Uterus (tissue), 4 donors: ENCODE measurements around the gene OSBP. TPM values are rescaled to one million over a fixed set of nuclear protein-coding genes. Genes with fewer than 3 reads are reported as not detected.

ENCODE experiments used
- DNase-seq, 2 donors: peaks; one replicate each; pipeline ENCODE4 v3.0.0-alpha.2; 2019 to 2020
- H3K27ac ChIP-seq, 2 donors: fragments of 200-600 bp; sonication (generic); 1 replicate in 1 of 2; 2 replicates in 1 of 2; pipeline ENCODE4 v1.5.1; 2016 to 2018
- H3K27me3 ChIP-seq, 2 donors: fragments of 200-600 bp; sonication (generic); one replicate each; pipeline ENCODE4 v1.5.1; 2018 to 2019; ENCODE audit warnings: control low read depth in 1 of 2
- H3K36me3 ChIP-seq, 2 donors: fragments of 200-600 bp; sonication (generic); one replicate each; pipeline ENCODE4 v1.5.1; 2019; ENCODE audit warnings: control low read depth in 1 of 2
- H3K4me1 ChIP-seq, 2 donors: fragments of 200-600 bp; sonication (generic); one replicate each; pipeline ENCODE4 v1.5.1; 2018 to 2019; ENCODE audit warnings: control low read depth in 1 of 2
- H3K4me3 ChIP-seq, 2 donors: fragments of 200-600 bp; sonication (generic); 1 replicate in 1 of 2; 2 replicates in 1 of 2; pipeline ENCODE4 v1.5.1; 2018 to 2019; ENCODE audit warnings: mild to moderate bottlenecking in 1 of 2
- H3K9me3 ChIP-seq, 2 donors: fragments of 200-600 bp; sonication (generic); one replicate each; pipeline ENCODE4 v1.5.1; 2019; ENCODE audit warnings: control low read depth in 1 of 2
- POLR2A ChIP-seq, 2 donors: fragments of 450-650 bp; IDR thresholded peaks; one replicate each; pipeline ENCODE4 v1.6.1; 2016; ENCODE audit warnings: antibody characterized with exemption in 2 of 2, mild to moderate bottlenecking in 1 of 2, moderate library complexity in 1 of 2
- intact Hi-C: fragments of 100-400 bp; cut with DNase I; formaldehyde crosslinking; loops from one replicate; pipeline ENCODE4 v1.15.1; 2023; ENCODE audit warnings: low total_unique reads
- total RNA-seq, 4 donors: library from RNA; depleted of rRNA in 3 of 4; stranded (reverse); fragments of >200 nt in 3 of 4; gene quantifications; one replicate each; pipeline versions ENCODE4 v1.1.0 to v1.2.4, GENCODE V29; 2014 to 2023
- TF ChIP-seq, protein P1 (sequence below), 4 experiments: fragments of 200-600 bp in 2 of 4; fragments of 450-650 bp in 2 of 4; sonication (generic) in 2 of 4; IDR thresholded peaks; one replicate each; pipeline ENCODE4 v1.5.1; 2016 to 2019; ENCODE audit warnings: antibody characterized with exemption in 4 of 4, mild to moderate bottlenecking in 2 of 4, moderate library complexity in 1 of 4
- donor health status: DM: yes; HTN: yes; CAD: no.

The OSBP gene
- total RNA-seq, 4 donors from 2014 or later = 27.4 to 51.0 (median 41.9) TPM

DNA sequence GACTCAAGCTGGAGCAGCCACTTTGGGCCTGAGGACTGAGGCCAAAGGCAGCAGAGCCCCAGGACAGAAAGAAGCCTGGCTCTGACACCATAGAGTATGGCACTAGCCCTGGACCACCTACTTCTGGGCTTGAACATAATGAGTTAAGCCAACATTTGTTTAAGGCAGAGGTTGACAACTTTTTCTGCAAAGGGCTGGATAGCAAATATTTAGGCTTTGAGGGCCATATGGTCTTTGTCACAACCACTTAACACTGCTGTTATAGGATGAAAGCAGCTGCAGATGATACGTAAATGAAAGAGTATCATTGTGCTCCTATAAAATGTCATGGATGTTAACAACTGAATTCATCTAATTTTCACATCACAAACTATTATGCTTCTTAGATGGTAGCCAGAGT lies 16.6 kb downstream of the OSBP start:
- TF ChIP-seq, protein P1, sequence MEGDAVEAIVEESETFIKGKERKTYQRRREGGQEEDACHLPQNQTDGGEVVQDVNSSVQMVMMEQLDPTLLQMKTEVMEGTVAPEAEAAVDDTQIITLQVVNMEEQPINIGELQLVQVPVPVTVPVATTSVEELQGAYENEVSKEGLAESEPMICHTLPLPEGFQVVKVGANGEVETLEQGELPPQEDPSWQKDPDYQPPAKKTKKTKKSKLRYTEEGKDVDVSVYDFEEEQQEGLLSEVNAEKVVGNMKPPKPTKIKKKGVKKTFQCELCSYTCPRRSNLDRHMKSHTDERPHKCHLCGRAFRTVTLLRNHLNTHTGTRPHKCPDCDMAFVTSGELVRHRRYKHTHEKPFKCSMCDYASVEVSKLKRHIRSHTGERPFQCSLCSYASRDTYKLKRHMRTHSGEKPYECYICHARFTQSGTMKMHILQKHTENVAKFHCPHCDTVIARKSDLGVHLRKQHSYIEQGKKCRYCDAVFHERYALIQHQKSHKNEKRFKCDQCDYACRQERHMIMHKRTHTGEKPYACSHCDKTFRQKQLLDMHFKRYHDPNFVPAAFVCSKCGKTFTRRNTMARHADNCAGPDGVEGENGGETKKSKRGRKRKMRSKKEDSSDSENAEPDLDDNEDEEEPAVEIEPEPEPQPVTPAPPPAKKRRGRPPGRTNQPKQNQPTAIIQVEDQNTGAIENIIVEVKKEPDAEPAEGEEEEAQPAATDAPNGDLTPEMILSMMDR (IDR thresholded peaks at IDR 0.05) = no peak
- TF ChIP-seq POLR2A (IDR thresholded peaks at IDR 0.05) = no peak
- intact Hi-C loops = no loop called here
- Histone ChIP-seq H3K4me1 (no peaks in the 10 kb centered on the region), H3K27me3 (no peaks in the 10 kb centered on the region), H3K4me3 (no peak overlapping the region), H3K36me3 (no peaks in the 10 kb centered on the region), H3K9me3 (no peaks in the 10 kb centered on the region), H3K27ac (no peak overlapping the region)
- DNase-seq = no peak

DNA sequence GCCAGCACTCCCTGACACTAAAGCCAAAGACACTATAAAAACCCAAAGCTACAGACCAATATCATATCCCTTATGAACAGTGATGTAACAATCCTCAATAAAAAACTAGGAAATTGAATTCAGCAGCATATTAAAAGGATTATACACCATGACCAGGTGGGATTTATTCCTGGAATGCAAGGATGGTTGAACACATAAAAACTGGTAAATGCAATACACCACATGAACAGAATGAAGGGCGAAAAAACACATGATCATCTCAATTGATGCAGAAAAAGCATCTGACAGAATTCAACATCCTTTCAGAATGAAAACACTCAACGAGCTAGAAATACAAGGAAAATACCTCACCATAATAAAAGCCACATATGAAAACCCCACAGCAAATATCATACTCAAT lies 31.3 kb downstream of the OSBP start:
- Histone ChIP-seq H3K27me3 (no peaks in the 10 kb centered on the region), H3K4me3 (no peak overlapping the region), H3K36me3 (no peaks in the 10 kb centered on the region), H3K4me1 (no peaks in the 10 kb centered on the region), H3K9me3 (no peaks in the 10 kb centered on the region), H3K27ac (no peak overlapping the region)
- intact Hi-C loops = no loop called here
- no peak for DNase-seq
- no peak for TF ChIP-seq POLR2A (IDR thresholded peaks at IDR 0.05)
- TF ChIP-seq, protein P1 (IDR thresholded peaks at IDR 0.05) = no peak

DNA sequence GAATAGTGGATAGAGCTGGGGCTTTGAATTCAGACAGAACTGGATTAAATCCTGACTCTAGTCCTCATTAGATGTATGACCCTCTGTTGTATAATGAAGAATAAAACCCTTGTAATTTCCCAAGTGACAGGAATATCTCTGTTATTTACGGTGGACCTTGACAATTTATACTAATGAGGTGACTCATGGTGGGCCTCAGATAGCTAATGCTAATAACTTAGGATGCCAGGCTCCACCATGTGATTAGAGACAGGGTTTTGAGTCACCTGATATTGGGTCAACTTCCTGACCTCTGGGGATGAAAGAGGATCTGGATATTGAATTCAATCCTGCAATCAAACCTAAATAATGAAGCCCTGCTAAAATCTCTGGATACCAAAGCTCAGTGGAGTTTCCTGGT lies 33.6 kb downstream of the OSBP start:
- H3K27me3 ChIP-seq = no peaks in the 10 kb centered on the region
- intact Hi-C loops = no loop called here
- no peaks in the 10 kb centered on the region for H3K9me3 ChIP-seq
- TF ChIP-seq, protein P1 (IDR thresholded peaks at IDR 0.05) = no peak
- TF ChIP-seq POLR2A (IDR thresholded peaks at IDR 0.05) = no peak
- H3K4me1 ChIP-seq = no peaks in the 10 kb centered on the region
- no peak overlapping the region for H3K27ac ChIP-seq
- H3K4me3 ChIP-seq = no peak overlapping the region
- H3K36me3 ChIP-seq = no peaks in the 10 kb centered on the region
- no peak for DNase-seq

DNA sequence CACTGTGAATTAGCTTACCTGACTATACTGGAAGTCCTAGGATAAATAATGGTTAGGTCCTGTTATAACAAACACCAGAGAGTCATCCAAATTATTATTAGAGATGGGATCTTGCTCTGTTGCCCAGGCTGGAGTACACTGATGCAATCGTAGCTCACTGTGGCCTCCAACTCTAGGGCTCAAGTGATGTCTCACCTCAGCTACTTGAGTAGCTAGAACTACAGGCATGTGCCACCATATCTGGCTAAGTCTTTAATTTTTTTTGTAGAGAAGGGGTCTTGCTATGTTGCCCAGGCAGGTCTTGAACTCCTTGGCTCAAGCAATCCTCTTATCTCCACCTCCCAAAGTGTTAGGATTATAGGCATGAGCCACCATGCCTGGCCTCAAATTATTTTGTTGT lies 37.2 kb downstream of the OSBP start:
- Histone ChIP-seq H3K36me3 (no peaks in the 10 kb centered on the region), H3K4me3 (no peak overlapping the region), H3K9me3 (no peaks in the 10 kb centered on the region), H3K4me1 (no peaks in the 10 kb centered on the region), H3K27me3 (no peaks in the 10 kb centered on the region), H3K27ac (no peak overlapping the region)
- no peak for DNase-seq
- intact Hi-C loops = no loop called here
- TF ChIP-seq, protein P1 (IDR thresholded peaks at IDR 0.05) = no peak
- no peak for TF ChIP-seq POLR2A (IDR thresholded peaks at IDR 0.05)

DNA sequence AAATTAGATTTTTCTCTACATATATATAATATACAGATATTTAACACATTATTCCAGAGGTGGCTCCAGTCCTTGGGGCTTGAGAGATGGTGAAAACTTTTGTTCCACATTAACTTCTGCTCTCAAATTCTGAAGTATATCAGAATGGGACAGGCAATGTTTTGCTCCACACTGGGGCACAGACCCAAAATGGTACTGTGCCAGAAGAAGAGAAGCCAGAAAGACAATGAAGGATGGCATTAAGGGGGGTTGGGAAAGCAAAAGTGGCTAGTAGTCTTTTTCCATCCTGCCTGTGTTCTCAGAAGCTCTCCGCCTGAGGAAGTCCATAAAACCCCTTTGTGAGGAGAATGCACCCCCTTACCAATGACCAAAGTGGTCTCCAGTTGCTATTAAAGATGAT lies 40.1 kb downstream of the OSBP start:
- Histone ChIP-seq H3K27ac (peak overlapping the region; percentile 52 to 74), H3K4me3 (no peak overlapping the region), H3K4me1 (no peaks in the 10 kb centered on the region), H3K9me3 (no peaks in the 10 kb centered on the region), H3K36me3 (no peaks in the 10 kb centered on the region), H3K27me3 (no peaks in the 10 kb centered on the region)
- TF ChIP-seq POLR2A (IDR thresholded peaks at IDR 0.05) = no peak
- TF ChIP-seq, protein P1 (IDR thresholded peaks at IDR 0.05) = no peak
- no peak for DNase-seq
- intact Hi-C loops = no loop called here
